SK-N-DZ (cell line): ENCODE results near the gene MYO18B.

Experiments
- DNase-seq: peaks from one replicate; pipeline ENCODE4 v3.0.0-alpha.2; 2015; ENCODE audit warnings: low spot score

Gene MYO18B

GRCh38 chr22:25847451-25847850, 105.5 kb downstream of the MYO18B start:
- DNase-seq = no peak

- DNase-seq = no peak
Measured at GRCh38 chr22:25848954-25849353, 107.0 kb downstream of the MYO18B start.

- no peak for DNase-seq
Measured at GRCh38 chr22:25849522-25849921, 107.5 kb downstream of the MYO18B start.

- DNase-seq = no peak
Measured at GRCh38 chr22:25852223-25852622, 110.2 kb downstream of the MYO18B start.

- DNase-seq = no peak
Measured at GRCh38 chr22:25853078-25853477, 111.1 kb downstream of the MYO18B start.

GRCh38 chr22:25853501-25854284, 111.7 kb downstream of the MYO18B start:
- DNase-seq = peak; percentile 42

GRCh38 chr22:25869771-25870170, 127.8 kb downstream of the MYO18B start:
- DNase-seq = no peak

GRCh38 chr22:25874327-25874726, 132.3 kb downstream of the MYO18B start:
- DNase-seq = no peak

- DNase-seq = no peak
Measured at GRCh38 chr22:25875461-25875860, 133.5 kb downstream of the MYO18B start.

- no peak for DNase-seq
Measured at GRCh38 chr22:25876871-25877270, 134.9 kb downstream of the MYO18B start.

GRCh38 chr22:25878933-25879332, 136.9 kb downstream of the MYO18B start:
- no peak for DNase-seq

- peak; percentile 63 for DNase-seq
Measured at GRCh38 chr22:25880524-25880923, 138.5 kb downstream of the MYO18B start.

- no peak for DNase-seq
Measured at GRCh38 chr22:25881210-25881755, 139.3 kb downstream of the MYO18B start.

GRCh38 chr22:25882360-25882759, 140.4 kb downstream of the MYO18B start:
- DNase-seq = no peak

- no peak for DNase-seq
Measured at GRCh38 chr22:25883482-25884033, 141.6 kb downstream of the MYO18B start.

- peak; percentile 74 for DNase-seq
Measured at GRCh38 chr22:25884121-25884520, 142.1 kb downstream of the MYO18B start.

- no peak for DNase-seq
Measured at GRCh38 chr22:25888399-25889054, 146.5 kb downstream of the MYO18B start.

- no peak for DNase-seq
Measured at GRCh38 chr22:25890651-25891050, 148.7 kb downstream of the MYO18B start.

GRCh38 chr22:25892678-25893077, 150.7 kb downstream of the MYO18B start:
- DNase-seq = no peak

- no peak for DNase-seq
Measured at GRCh38 chr22:25895678-25896077, 153.7 kb downstream of the MYO18B start.

GRCh38 chr22:25896098-25896497, 154.1 kb downstream of the MYO18B start:
- DNase-seq = no peak

GRCh38 chr22:25896592-25896991, 154.6 kb downstream of the MYO18B start:
- no peak for DNase-seq
